SH-SY5Y (cell line): ENCODE results near the gene CHCHD5.

Source experiments
- GATA2 ChIP-seq: IDR thresholded peaks from 2 replicates; pipeline ENCODE4 v1.6.1; 2011; ENCODE audit warnings: mild to moderate bottlenecking, low read depth, low read length
- GATA3 ChIP-seq: IDR thresholded peaks from 2 replicates; pipeline ENCODE4 v1.6.1; 2011; ENCODE audit warnings: low read depth, mild to moderate bottlenecking, low read length, moderate library complexity

GRCh38 chr2:112580084-112580483, 4.3 kb upstream of the CHCHD5 start:
- TF ChIP-seq GATA3 (no peak), GATA2 (no peak)
